ENCODE data around the gene TRAFD1. TPM values are rescaled to one million over a fixed set of nuclear protein-coding genes. Genes with fewer than 3 reads are reported as not detected.
A peak's percentile ranks its signal among the peaks of the same experiment; 100 is the strongest.

TRAFD1 gene
- total and polyA plus RNA-seq, 2 of the 13 experiments (the other 11 are each of a cell fraction or from before 2014, with no cell fraction given) = 9.5 to 20.9 TPM

GRCh38 chr12:112116232-112117060 is 8.9 kb upstream of the TRAFD1 start (continued):
- TF ChIP-seq, protein P1, sequence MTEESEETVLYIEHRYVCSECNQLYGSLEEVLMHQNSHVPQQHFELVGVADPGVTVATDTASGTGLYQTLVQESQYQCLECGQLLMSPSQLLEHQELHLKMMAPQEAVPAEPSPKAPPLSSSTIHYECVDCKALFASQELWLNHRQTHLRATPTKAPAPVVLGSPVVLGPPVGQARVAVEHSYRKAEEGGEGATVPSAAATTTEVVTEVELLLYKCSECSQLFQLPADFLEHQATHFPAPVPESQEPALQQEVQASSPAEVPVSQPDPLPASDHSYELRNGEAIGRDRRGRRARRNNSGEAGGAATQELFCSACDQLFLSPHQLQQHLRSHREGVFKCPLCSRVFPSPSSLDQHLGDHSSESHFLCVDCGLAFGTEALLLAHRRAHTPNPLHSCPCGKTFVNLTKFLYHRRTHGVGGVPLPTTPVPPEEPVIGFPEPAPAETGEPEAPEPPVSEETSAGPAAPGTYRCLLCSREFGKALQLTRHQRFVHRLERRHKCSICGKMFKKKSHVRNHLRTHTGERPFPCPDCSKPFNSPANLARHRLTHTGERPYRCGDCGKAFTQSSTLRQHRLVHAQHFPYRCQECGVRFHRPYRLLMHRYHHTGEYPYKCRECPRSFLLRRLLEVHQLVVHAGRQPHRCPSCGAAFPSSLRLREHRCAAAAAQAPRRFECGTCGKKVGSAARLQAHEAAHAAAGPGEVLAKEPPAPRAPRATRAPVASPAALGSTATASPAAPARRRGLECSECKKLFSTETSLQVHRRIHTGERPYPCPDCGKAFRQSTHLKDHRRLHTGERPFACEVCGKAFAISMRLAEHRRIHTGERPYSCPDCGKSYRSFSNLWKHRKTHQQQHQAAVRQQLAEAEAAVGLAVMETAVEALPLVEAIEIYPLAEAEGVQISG (CRISPR knock-in tag; IDR thresholded peaks at IDR 0.05) = peak; percentile 35; the same call in 1 of the 2 replicates
- no peak for TF ChIP-seq ISX (CRISPR knock-in tag; conservative IDR thresholded peaks at IDR 0.05)
- no peak for TF ChIP-seq EEA1 (CRISPR knock-in tag; IDR thresholded peaks at IDR 0.05; ENCODE audit: borderline replicate concordance)
- no peak for TF ChIP-seq NFE2 (CRISPR knock-in tag; IDR thresholded peaks at IDR 0.05)
- TF ChIP-seq SP1 (IDR thresholded peaks at IDR 0.05) = no peak
- no peak for TF ChIP-seq SP1 (CRISPR knock-in tag; IDR thresholded peaks at IDR 0.05)
- TF ChIP-seq, protein P2, sequence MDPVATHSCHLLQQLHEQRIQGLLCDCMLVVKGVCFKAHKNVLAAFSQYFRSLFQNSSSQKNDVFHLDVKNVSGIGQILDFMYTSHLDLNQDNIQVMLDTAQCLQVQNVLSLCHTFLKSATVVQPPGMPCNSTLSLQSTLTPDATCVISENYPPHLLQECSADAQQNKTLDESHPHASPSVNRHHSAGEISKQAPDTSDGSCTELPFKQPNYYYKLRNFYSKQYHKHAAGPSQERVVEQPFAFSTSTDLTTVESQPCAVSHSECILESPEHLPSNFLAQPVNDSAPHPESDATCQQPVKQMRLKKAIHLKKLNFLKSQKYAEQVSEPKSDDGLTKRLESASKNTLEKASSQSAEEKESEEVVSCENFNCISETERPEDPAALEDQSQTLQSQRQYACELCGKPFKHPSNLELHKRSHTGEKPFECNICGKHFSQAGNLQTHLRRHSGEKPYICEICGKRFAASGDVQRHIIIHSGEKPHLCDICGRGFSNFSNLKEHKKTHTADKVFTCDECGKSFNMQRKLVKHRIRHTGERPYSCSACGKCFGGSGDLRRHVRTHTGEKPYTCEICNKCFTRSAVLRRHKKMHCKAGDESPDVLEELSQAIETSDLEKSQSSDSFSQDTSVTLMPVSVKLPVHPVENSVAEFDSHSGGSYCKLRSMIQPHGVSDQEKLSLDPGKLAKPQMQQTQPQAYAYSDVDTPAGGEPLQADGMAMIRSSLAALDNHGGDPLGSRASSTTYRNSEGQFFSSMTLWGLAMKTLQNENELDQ (CRISPR knock-in tag; IDR thresholded peaks at IDR 0.05; ENCODE audit: borderline replicate concordance) = no peak
- TF ChIP-seq NFIC (IDR thresholded peaks at IDR 0.05; ENCODE audit: low read length) = no peak
- TF ChIP-seq, protein P3, sequence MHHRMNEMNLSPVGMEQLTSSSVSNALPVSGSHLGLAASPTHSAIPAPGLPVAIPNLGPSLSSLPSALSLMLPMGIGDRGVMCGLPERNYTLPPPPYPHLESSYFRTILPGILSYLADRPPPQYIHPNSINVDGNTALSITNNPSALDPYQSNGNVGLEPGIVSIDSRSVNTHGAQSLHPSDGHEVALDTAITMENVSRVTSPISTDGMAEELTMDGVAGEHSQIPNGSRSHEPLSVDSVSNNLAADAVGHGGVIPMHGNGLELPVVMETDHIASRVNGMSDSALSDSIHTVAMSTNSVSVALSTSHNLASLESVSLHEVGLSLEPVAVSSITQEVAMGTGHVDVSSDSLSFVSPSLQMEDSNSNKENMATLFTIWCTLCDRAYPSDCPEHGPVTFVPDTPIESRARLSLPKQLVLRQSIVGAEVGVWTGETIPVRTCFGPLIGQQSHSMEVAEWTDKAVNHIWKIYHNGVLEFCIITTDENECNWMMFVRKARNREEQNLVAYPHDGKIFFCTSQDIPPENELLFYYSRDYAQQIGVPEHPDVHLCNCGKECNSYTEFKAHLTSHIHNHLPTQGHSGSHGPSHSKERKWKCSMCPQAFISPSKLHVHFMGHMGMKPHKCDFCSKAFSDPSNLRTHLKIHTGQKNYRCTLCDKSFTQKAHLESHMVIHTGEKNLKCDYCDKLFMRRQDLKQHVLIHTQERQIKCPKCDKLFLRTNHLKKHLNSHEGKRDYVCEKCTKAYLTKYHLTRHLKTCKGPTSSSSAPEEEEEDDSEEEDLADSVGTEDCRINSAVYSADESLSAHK (CRISPR knock-in tag; IDR thresholded peaks at IDR 0.05; ENCODE audit: borderline replicate concordance) = no peak
- TF ChIP-seq RXRA (CRISPR knock-in tag; IDR thresholded peaks at IDR 0.05) = no peak
- TF ChIP-seq TFDP2 (CRISPR knock-in tag; IDR thresholded peaks at IDR 0.05) = peak; percentile 36; the same call in 1 of the 2 replicates
- TF ChIP-seq ZNF225 (CRISPR knock-in tag; IDR thresholded peaks at IDR 0.05) = no peak
- peak; percentile 71 to 95 for TF ChIP-seq POLR2A (IDR thresholded peaks at IDR 0.05; ENCODE audit: insufficient read depth in 1 of 2, low read depth in 2 of 2, low read length in 2 of 2)
- TF ChIP-seq CSRNP2 (CRISPR knock-in tag; conservative IDR thresholded peaks at IDR 0.05; ENCODE audit: low read depth) = no peak
- TF ChIP-seq CEBPB (IDR thresholded peaks at IDR 0.05; ENCODE audit: borderline replicate concordance, low read depth, low read length) = no peak
- TF ChIP-seq PLSCR1 (CRISPR knock-in tag; IDR thresholded peaks at IDR 0.05; ENCODE audit: borderline replicate concordance) = no peak
- no peak for TF ChIP-seq MTF1 (CRISPR knock-in tag; IDR thresholded peaks at IDR 0.05)
- TF ChIP-seq ASH2L (IDR thresholded peaks at IDR 0.05; ENCODE audit: insufficient read length, low read depth, low read length) = no peak
